ENCODE measurements around the gene CCDC57.

GRCh38 chr17:82153295-82153691 is 59.3 kb downstream of the CCDC57 start:
- TF ChIP-seq CTCF (IDR thresholded peaks at IDR 0.05) (no peak), POLR2A (IDR thresholded peaks at IDR 0.05) (no peak)

Data from heart left ventricle (tissue), 13 donors.